DMS53 (cell line): ENCODE measurements around the gene UMPS.
"Not testable (repeated sequence)": the region's sequence is repeated elsewhere in the genome, so short reads cannot be mapped to it uniquely, and the experiment has no call there.

Experiments used
- DNase-seq: peaks from one replicate; lab custom pipeline; 2025; lab: John Stamatoyannopoulos, UW

Gene UMPS

GRCh38 chr3:124780356-124780755 is 50.1 kb downstream of the UMPS start:
- no peak for DNase-seq

- DNase-seq: no peak
These were observed 50.7 kb downstream of the UMPS start for GRCh38 chr3:124780761-124781475.

GRCh38 chr3:124781476-124782376 is 51.5 kb downstream of the UMPS start:
- no peak for DNase-seq

- DNase-seq: not testable (repeated sequence)
These were observed 52.1 kb downstream of the UMPS start for GRCh38 chr3:124782377-124782712.

- DNase-seq: no peak
These were observed 53.4 kb downstream of the UMPS start for GRCh38 chr3:124783696-124784095.

GRCh38 chr3:124784686-124785382 is 54.6 kb downstream of the UMPS start:
- no peak for DNase-seq

- DNase-seq: no peak
These were observed 55.7 kb downstream of the UMPS start for GRCh38 chr3:124785973-124786372.

- peak; percentile 19 for DNase-seq
These were observed 56.4 kb downstream of the UMPS start for GRCh38 chr3:124786511-124787241.

GRCh38 chr3:124787476-124788195 is 57.4 kb downstream of the UMPS start:
- no peak for DNase-seq

- no peak for DNase-seq
These were observed 58.0 kb downstream of the UMPS start for GRCh38 chr3:124788254-124788745.

GRCh38 chr3:124789103-124789502 is 58.9 kb downstream of the UMPS start:
- DNase-seq: peak; percentile 24

- no peak for DNase-seq
These were observed 60.9 kb downstream of the UMPS start for GRCh38 chr3:124791142-124791541.

- DNase-seq: no peak
These were observed 61.4 kb downstream of the UMPS start for GRCh38 chr3:124791639-124792151.

GRCh38 chr3:124792341-124793040 is 62.2 kb downstream of the UMPS start:
- no peak for DNase-seq

- DNase-seq: no peak
These were observed 62.9 kb downstream of the UMPS start for GRCh38 chr3:124793054-124793739.

- no peak for DNase-seq
These were observed 66.2 kb downstream of the UMPS start for GRCh38 chr3:124796477-124796876.

GRCh38 chr3:124797426-124797945 is 67.2 kb downstream of the UMPS start:
- DNase-seq: no peak
